Measurements from ENCODE around the gene CSMD2. TPM values are rescaled to one million over a fixed set of nuclear protein-coding genes. Genes with fewer than 3 reads are reported as not detected.

Gene CSMD2
- total RNA-seq, 2 experiments from 2014 or later: not detected

GRCh38 chr1:33684396-33685179, 480.4 kb downstream of the CSMD2 start:
- Mint-ChIP-seq H3K27ac (no peak overlapping the region), H3K9me3 (ENCODE audit: low read depth) (no peaks in the 10 kb centered on the region), H3K4me3 (no peak overlapping the region), H3K36me3 (ENCODE audit: low read depth) (no peaks in the 10 kb centered on the region), H3K27me3 (peaks cover 39% of the 10 kb centered on the region), H3K4me1 (no peaks in the 10 kb centered on the region)
- ChIA-PET POLR2A (no interaction called here), CTCF (interaction anchor here (0.6 to 0.9 kb wide), 3 partner anchors 45 to 903 kb away, joined by 3 to 4 read pairs (median 3); no protein-coding TSS in a partner anchor)
- ATAC-seq (no peak), DNase-seq (no peak)
- intact Hi-C loops (cut with DNase I, micrococcal nuclease): no loop called here

- ATAC-seq (no peak), DNase-seq (no peak)
- POLR2A ChIA-PET: no interaction called here
- intact Hi-C loops (cut with DNase I, micrococcal nuclease): no loop called here
- Mint-ChIP-seq H3K4me1 (no peaks in the 10 kb centered on the region), H3K27me3 (peaks cover 39% of the 10 kb centered on the region), H3K27ac (no peak overlapping the region), H3K36me3 (ENCODE audit: low read depth) (no peaks in the 10 kb centered on the region), H3K4me3 (no peak overlapping the region), H3K9me3 (ENCODE audit: low read depth) (no peaks in the 10 kb centered on the region)
- CTCF ChIA-PET: interaction anchor here (0.6 to 0.9 kb wide), 2 partner anchors 45 to 497 kb away, joined by 3 read pairs; no protein-coding TSS in a partner anchor
Measured at GRCh38 chr1:33683913-33684312, 481.1 kb downstream of the CSMD2 start.

- no peak for ATAC-seq
- intact Hi-C loops (cut with DNase I, micrococcal nuclease): no loop called here
- Mint-ChIP-seq H3K27ac (no peak overlapping the region), H3K36me3 (ENCODE audit: low read depth) (no peaks in the 10 kb centered on the region), H3K9me3 (ENCODE audit: low read depth) (no peaks in the 10 kb centered on the region), H3K4me3 (no peak overlapping the region), H3K27me3 (peaks cover 37% of the 10 kb centered on the region), H3K4me1 (no peaks in the 10 kb centered on the region)
- no peak for DNase-seq
- CTCF ChIA-PET: no interaction called here
- POLR2A ChIA-PET: no interaction called here
Measured at GRCh38 chr1:33682371-33682770, 482.7 kb downstream of the CSMD2 start.

GRCh38 chr1:33680281-33680840, 484.7 kb downstream of the CSMD2 start:
- no peak overlapping the region for H3K4me3 Mint-ChIP-seq
- no peaks in the 10 kb centered on the region for H3K9me3 Mint-ChIP-seq (ENCODE audit: low read depth)
- peaks cover 21% of the 10 kb centered on the region for H3K27me3 Mint-ChIP-seq
- POLR2A ChIA-PET: no interaction called here
- H3K27ac Mint-ChIP-seq: no peak overlapping the region
- CTCF ChIA-PET: no interaction called here
- no peaks in the 10 kb centered on the region for H3K4me1 Mint-ChIP-seq
- no peaks in the 10 kb centered on the region for H3K36me3 Mint-ChIP-seq (ENCODE audit: low read depth)
- no peak for DNase-seq
- ATAC-seq: no peak
- intact Hi-C loops (cut with DNase I, micrococcal nuclease): no loop called here

GRCh38 chr1:33670567-33670966, 494.5 kb downstream of the CSMD2 start:
- ATAC-seq (no peak), DNase-seq (no peak)
- no peaks in the 10 kb centered on the region for H3K4me1 Mint-ChIP-seq
- H3K27me3 Mint-ChIP-seq: peaks cover 27% of the 10 kb centered on the region
- no peak overlapping the region for H3K4me3 Mint-ChIP-seq
- H3K27ac Mint-ChIP-seq: no peak overlapping the region
- intact Hi-C loops (cut with DNase I, micrococcal nuclease): no loop called here
- ChIA-PET CTCF (interaction anchor here (0.8 kb wide), 1 partner anchor 37 kb away, joined by 4 read pairs; no protein-coding TSS in a partner anchor), POLR2A (no interaction called here)
- H3K36me3 Mint-ChIP-seq (ENCODE audit: low read depth): no peaks in the 10 kb centered on the region
- H3K9me3 Mint-ChIP-seq (ENCODE audit: low read depth): peaks cover 3% of the 10 kb centered on the region

GRCh38 chr1:33668695-33669094, 496.3 kb downstream of the CSMD2 start:
- no peak overlapping the region for H3K4me3 Mint-ChIP-seq
- peaks cover 3% of the 10 kb centered on the region for H3K9me3 Mint-ChIP-seq (ENCODE audit: low read depth)
- no peak for DNase-seq
- no peak overlapping the region for H3K27ac Mint-ChIP-seq
- intact Hi-C loops (cut with DNase I, micrococcal nuclease): no loop called here
- H3K27me3 Mint-ChIP-seq: peaks cover 25% of the 10 kb centered on the region
- no peaks in the 10 kb centered on the region for H3K36me3 Mint-ChIP-seq (ENCODE audit: low read depth)
- ChIA-PET POLR2A (no interaction called here), CTCF (no interaction called here)
- no peak for ATAC-seq
- no peaks in the 10 kb centered on the region for H3K4me1 Mint-ChIP-seq

GRCh38 chr1:33667386-33668282, 497.4 kb downstream of the CSMD2 start:
- no peaks in the 10 kb centered on the region for H3K4me1 Mint-ChIP-seq
- H3K36me3 Mint-ChIP-seq (ENCODE audit: low read depth): no peaks in the 10 kb centered on the region
- no peak overlapping the region for H3K4me3 Mint-ChIP-seq
- POLR2A ChIA-PET: no interaction called here
- intact Hi-C loops (cut with DNase I, micrococcal nuclease): no loop called here
- CTCF ChIA-PET: interaction anchor here (1.2 kb wide), 1 partner anchor 9 kb away, joined by 3 read pairs; no protein-coding TSS in a partner anchor
- H3K9me3 Mint-ChIP-seq (ENCODE audit: low read depth): no peaks in the 10 kb centered on the region
- DNase-seq (no peak), ATAC-seq (no peak)
- H3K27ac Mint-ChIP-seq: no peak overlapping the region
- peaks cover 23% of the 10 kb centered on the region for H3K27me3 Mint-ChIP-seq

GRCh38 chr1:33666616-33667015, 498.4 kb downstream of the CSMD2 start:
- H3K4me3 Mint-ChIP-seq: no peak overlapping the region
- ChIA-PET POLR2A (no interaction called here), CTCF (interaction anchor here (1.2 kb wide), 1 partner anchor 8 kb away, joined by 3 read pairs; no protein-coding TSS in a partner anchor)
- DNase-seq (no peak), ATAC-seq (no peak)
- no peaks in the 10 kb centered on the region for H3K4me1 Mint-ChIP-seq
- no peak overlapping the region for H3K27ac Mint-ChIP-seq
- H3K9me3 Mint-ChIP-seq (ENCODE audit: low read depth): no peaks in the 10 kb centered on the region
- intact Hi-C loops (cut with DNase I, micrococcal nuclease): no loop called here
- no peaks in the 10 kb centered on the region for H3K36me3 Mint-ChIP-seq (ENCODE audit: low read depth)
- H3K27me3 Mint-ChIP-seq: peaks cover 23% of the 10 kb centered on the region

GRCh38 chr1:33661811-33662454, 503.1 kb downstream of the CSMD2 start:
- intact Hi-C loops (cut with DNase I, micrococcal nuclease): no loop called here

GRCh38 chr1:33660956-33661355, 504.1 kb downstream of the CSMD2 start:
- Mint-ChIP-seq H3K4me3 (no peak overlapping the region), H3K9me3 (ENCODE audit: low read depth) (no peaks in the 10 kb centered on the region)

More at GRCh38 chr1:33661811-33662454, 503.1 kb downstream of the CSMD2 start:
- no peak for DNase-seq
- POLR2A ChIA-PET: no interaction called here
- no peak overlapping the region for H3K4me3 Mint-ChIP-seq
- no peak overlapping the region for H3K27ac Mint-ChIP-seq
- H3K27me3 Mint-ChIP-seq: peaks cover 8% of the 10 kb centered on the region
- H3K36me3 Mint-ChIP-seq (ENCODE audit: low read depth): no peaks in the 10 kb centered on the region
- no peaks in the 10 kb centered on the region for H3K9me3 Mint-ChIP-seq (ENCODE audit: low read depth)
- CTCF ChIA-PET: no interaction called here
- no peak for ATAC-seq
- H3K4me1 Mint-ChIP-seq: no peaks in the 10 kb centered on the region

GRCh38 chr1:33660244-33660643, 504.8 kb downstream of the CSMD2 start:
- no peaks in the 10 kb centered on the region for H3K9me3 Mint-ChIP-seq (ENCODE audit: low read depth)
- ATAC-seq (no peak), DNase-seq (no peak)
- H3K27me3 Mint-ChIP-seq: peaks cover 3% of the 10 kb centered on the region
- CTCF ChIA-PET: no interaction called here
- H3K4me3 Mint-ChIP-seq: no peak overlapping the region
- intact Hi-C loops (cut with DNase I, micrococcal nuclease): no loop called here
- H3K36me3 Mint-ChIP-seq (ENCODE audit: low read depth): no peaks in the 10 kb centered on the region
- no peaks in the 10 kb centered on the region for H3K4me1 Mint-ChIP-seq
- no peak overlapping the region for H3K27ac Mint-ChIP-seq
- POLR2A ChIA-PET: interaction anchor here (0.7 kb wide), 1 partner anchor 1166 kb away, joined by 3 read pairs; no protein-coding TSS in a partner anchor

More at GRCh38 chr1:33660956-33661355, 504.1 kb downstream of the CSMD2 start:
- POLR2A ChIA-PET: no interaction called here
- intact Hi-C loops (cut with DNase I, micrococcal nuclease): no loop called here
- H3K27ac Mint-ChIP-seq: no peak overlapping the region
- no peak for ATAC-seq
- H3K4me1 Mint-ChIP-seq: no peaks in the 10 kb centered on the region
- H3K36me3 Mint-ChIP-seq (ENCODE audit: low read depth): no peaks in the 10 kb centered on the region
- DNase-seq: no peak
- H3K27me3 Mint-ChIP-seq: peaks cover 4% of the 10 kb centered on the region
- CTCF ChIA-PET: no interaction called here

Data from activated CD4-positive, alpha-beta T cell treated with anti-CD3 and anti-CD28 coated beads for 36 hours (primary cell).